Vagina (tissue), 2 donors: Measurements from ENCODE around the gene COL16A1. TPM values are rescaled to one million over a fixed set of nuclear protein-coding genes. Genes with fewer than 3 reads are reported as not detected.

Experiments
- DNase-seq, 2 donors: peaks; one replicate each; pipeline ENCODE4 v3.0.0-alpha.2; 2017; ENCODE audit errors: extremely low spot score in 2 of 2
- H3K27ac ChIP-seq: fragments of 200-600 bp; sonication (generic); one replicate; pipeline ENCODE4 v1.5.1; 2019
- H3K27me3 ChIP-seq: fragments of 200-600 bp; sonication (generic); one replicate; pipeline ENCODE4 v1.5.1; 2019
- H3K36me3 ChIP-seq, 2 donors: fragments of 200-600 bp; sonication (generic); one replicate each; pipeline ENCODE4 v1.5.1; 2017 to 2019
- H3K4me1 ChIP-seq: fragments of 200-600 bp; sonication (generic); one replicate; pipeline ENCODE4 v1.5.1; 2019
- H3K4me3 ChIP-seq, 2 donors: fragments of 200-600 bp; sonication (generic); 1 replicate in 1 of 2; 2 replicates in 1 of 2; pipeline ENCODE4 v1.5.1; 2016 to 2019
- H3K9me3 ChIP-seq: fragments of 200-600 bp; sonication (generic); one replicate; pipeline ENCODE4 v1.5.1; 2019
- CTCF ChIP-seq, 3 experiments: fragments of 450-650 bp in 2 of 3; fragments of 200-600 bp in 1 of 3; sonication (generic) in 1 of 3; IDR thresholded peaks; one replicate each; pipeline ENCODE4 v1.5.1; 2017 to 2019; ENCODE audit warnings: antibody characterized with exemption in 3 of 3, mild to moderate bottlenecking in 2 of 3, moderate library complexity in 2 of 3
- POLR2A ChIP-seq, 2 donors: fragments of 450-650 bp; IDR thresholded peaks; one replicate each; pipeline ENCODE4 v1.6.1; 2017; ENCODE audit warnings: antibody characterized with exemption in 2 of 2, mild to moderate bottlenecking in 2 of 2, moderate library complexity in 2 of 2
- POLR2AphosphoS5 ChIP-seq, 2 donors: sonication (generic); formaldehyde crosslinking; IDR thresholded peaks; one replicate each; pipeline ENCODE4 v1.9.0; 2017; ENCODE audit warnings: antibody characterized with exemption in 2 of 2, mild to moderate bottlenecking in 2 of 2, low read depth in 1 of 2; ENCODE audit not compliant: insufficient read depth in 1 of 2
- intact Hi-C: fragments of 100-400 bp; cut with DNase I; formaldehyde crosslinking; loops from one replicate; pipeline ENCODE4 v1.15.1; 2023
- total RNA-seq: library from RNA; depleted of rRNA; stranded (reverse); fragments of >200 nt; gene quantifications from one replicate; pipeline ENCODE4 v1.2.3, GENCODE V29; 2016

Gene COL16A1
- total RNA-seq, 1 donor from 2014 or later: 82.3 TPM

DNA sequence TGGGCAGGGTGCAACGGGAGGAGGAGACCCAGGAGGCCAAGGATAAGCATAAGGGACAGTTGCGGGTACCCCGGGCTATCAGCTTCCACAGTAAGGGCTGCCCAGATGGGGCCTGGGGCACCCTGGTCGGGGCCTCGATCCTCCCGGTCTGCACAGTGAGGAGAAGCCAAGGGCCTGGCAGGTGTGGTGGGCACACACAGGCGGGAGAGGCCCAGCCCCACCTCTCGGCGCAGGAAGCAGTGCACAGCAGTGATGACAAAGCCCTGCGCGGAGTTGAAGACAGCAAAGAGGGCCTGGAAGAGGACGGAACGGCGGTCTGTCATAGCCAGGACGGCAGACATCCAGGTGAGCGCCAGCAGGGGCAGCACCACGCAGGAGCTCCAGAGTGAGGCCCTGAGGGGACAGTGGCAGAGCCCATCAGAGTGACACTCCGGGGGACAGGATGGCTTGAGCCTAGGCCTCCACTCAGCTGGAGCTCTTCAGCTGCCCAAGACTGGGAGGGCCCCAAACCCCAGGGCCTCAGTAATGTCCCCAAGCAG, 29.0 kb upstream of the COL16A1 start:
- H3K27me3 ChIP-seq: no peaks in the 10 kb centered on the region
- DNase-seq: no peak
- intact Hi-C loops: no loop called here
- TF ChIP-seq POLR2AphosphoS5 (IDR thresholded peaks at IDR 0.05; ENCODE audit: insufficient read depth in 1 of 2, low read depth in 1 of 2) (no peak), CTCF (IDR thresholded peaks at IDR 0.05) (no peak), POLR2A (IDR thresholded peaks at IDR 0.05) (no peak)
- H3K4me3 ChIP-seq: no peak overlapping the region
- peaks cover 6% of the 10 kb centered on the region for H3K4me1 ChIP-seq
- H3K9me3 ChIP-seq: no peaks in the 10 kb centered on the region
- H3K27ac ChIP-seq: no peak overlapping the region
- no peaks in the 10 kb centered on the region for H3K36me3 ChIP-seq

DNA sequence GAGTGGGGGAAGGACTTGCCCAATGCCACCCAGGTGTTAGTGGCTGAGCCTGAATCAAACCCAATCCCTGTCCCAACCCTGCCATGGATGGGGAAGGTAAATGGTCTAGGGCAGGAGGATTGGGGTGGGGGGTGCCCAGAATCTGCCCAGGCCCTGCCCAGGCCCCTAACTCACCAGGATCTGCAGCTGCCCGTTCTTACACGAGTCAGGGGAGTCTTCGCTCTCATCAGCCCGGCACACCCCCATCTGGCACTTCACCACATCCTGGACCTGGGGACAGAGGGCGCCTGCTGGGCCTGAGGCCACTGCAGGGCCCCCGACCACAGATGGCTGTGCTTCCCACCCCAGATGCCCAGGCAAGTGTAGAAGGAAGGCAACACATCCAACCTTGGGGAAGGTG, 28.5 kb upstream of the COL16A1 start:
- Histone ChIP-seq H3K36me3 (no peaks in the 10 kb centered on the region), H3K4me3 (no peak overlapping the region), H3K9me3 (no peaks in the 10 kb centered on the region), H3K4me1 (peaks cover 6% of the 10 kb centered on the region), H3K27me3 (no peaks in the 10 kb centered on the region), H3K27ac (no peak overlapping the region)
- TF ChIP-seq POLR2AphosphoS5 (IDR thresholded peaks at IDR 0.05; ENCODE audit: insufficient read depth in 1 of 2, low read depth in 1 of 2) (no peak), POLR2A (IDR thresholded peaks at IDR 0.05) (no peak), CTCF (IDR thresholded peaks at IDR 0.05) (no peak)
- no peak for DNase-seq
- intact Hi-C loops: no loop called here

- H3K27ac ChIP-seq: no peak overlapping the region
- peaks cover 3% of the 10 kb centered on the region for H3K4me1 ChIP-seq
- H3K4me3 ChIP-seq: no peak overlapping the region
- intact Hi-C loops: no loop called here
- H3K27me3 ChIP-seq: no peaks in the 10 kb centered on the region
- no peak for DNase-seq
- no peaks in the 10 kb centered on the region for H3K36me3 ChIP-seq
- H3K9me3 ChIP-seq: no peaks in the 10 kb centered on the region
- no peak for TF ChIP-seq CTCF (IDR thresholded peaks at IDR 0.05)
- TF ChIP-seq POLR2AphosphoS5 (IDR thresholded peaks at IDR 0.05; ENCODE audit: insufficient read depth in 1 of 2, low read depth in 1 of 2): no peak
- no peak for TF ChIP-seq POLR2A (IDR thresholded peaks at IDR 0.05)
These were observed 27.3 kb upstream of the COL16A1 start for GRCh38 chr1:31731049-31731565.

DNA sequence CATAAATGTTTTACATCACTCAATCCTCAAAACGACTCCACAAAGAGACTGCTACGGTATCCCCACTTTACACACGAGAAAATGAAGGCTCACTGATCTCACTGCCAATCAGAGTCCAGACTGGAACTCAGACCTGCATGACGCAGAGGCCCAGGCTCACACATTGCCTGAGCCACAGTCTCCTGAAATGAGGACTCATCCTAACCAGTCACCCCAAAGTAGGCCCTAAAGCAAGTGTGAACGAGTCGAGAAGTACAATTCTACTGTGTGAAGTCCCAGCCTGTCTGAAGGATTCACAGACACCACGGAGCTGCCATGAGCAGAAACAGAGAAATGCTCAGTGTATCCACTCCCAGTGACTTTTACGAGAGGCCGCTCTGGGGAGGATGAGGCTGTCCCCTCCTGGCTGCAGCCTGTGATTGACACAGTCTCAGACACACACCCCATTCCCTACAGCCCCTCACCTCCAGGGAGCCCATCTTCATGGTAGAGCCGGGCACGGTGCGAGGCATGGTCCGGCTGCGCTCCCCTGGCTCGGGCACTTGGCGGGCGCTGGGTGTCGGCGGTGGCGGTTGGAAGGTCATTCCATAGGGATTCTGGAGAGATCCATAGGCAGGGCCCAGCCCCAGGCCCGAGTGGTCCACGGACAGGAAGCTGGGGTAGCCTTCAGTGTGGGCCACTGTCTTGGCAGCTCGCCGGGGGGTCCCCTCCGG, 26.7 kb upstream of the COL16A1 start:
- no peak overlapping the region for H3K27ac ChIP-seq
- no peak overlapping the region for H3K4me3 ChIP-seq
- H3K4me1 ChIP-seq: no peaks in the 10 kb centered on the region
- no peak for DNase-seq
- no peaks in the 10 kb centered on the region for H3K36me3 ChIP-seq
- H3K9me3 ChIP-seq: no peaks in the 10 kb centered on the region
- TF ChIP-seq POLR2AphosphoS5 (IDR thresholded peaks at IDR 0.05; ENCODE audit: insufficient read depth in 1 of 2, low read depth in 1 of 2): no peak
- H3K27me3 ChIP-seq: no peaks in the 10 kb centered on the region
- intact Hi-C loops: no loop called here

GRCh38 chr1:31727849-31728248, 24.0 kb upstream of the COL16A1 start:
- intact Hi-C loops: no loop called here
- no peak for DNase-seq
- Histone ChIP-seq H3K27ac (no peak overlapping the region), H3K9me3 (no peaks in the 10 kb centered on the region), H3K4me1 (no peaks in the 10 kb centered on the region), H3K4me3 (no peak overlapping the region), H3K36me3 (no peaks in the 10 kb centered on the region), H3K27me3 (no peaks in the 10 kb centered on the region)
- TF ChIP-seq POLR2AphosphoS5 (IDR thresholded peaks at IDR 0.05; ENCODE audit: insufficient read depth in 1 of 2, low read depth in 1 of 2) (no peak), POLR2A (IDR thresholded peaks at IDR 0.05) (no peak), CTCF (IDR thresholded peaks at IDR 0.05) (no peak)
